Small intestine (tissue), 7 donors: ENCODE measurements around the gene SOWAHC. TPM values are rescaled to one million over a fixed set of nuclear protein-coding genes. Genes with fewer than 3 reads are reported as not detected.
A peak's percentile ranks its signal among the peaks of the same experiment; 100 is the strongest.
"Not testable (repeated sequence)": the region's sequence is repeated elsewhere in the genome, so short reads cannot be mapped to it uniquely, and the experiment has no call there.

Source experiments
- DNase-seq, 2 donors: peaks; one replicate each; pipeline versions ENCODE4 v3.0.0 to v3.0.0-alpha.2; 2013
- FAIRE-seq: peaks from 2 replicates; lab custom pipeline; 2012; peaks lifted over from hg19 to GRCh38; lab: Jason Lieb, UNC
- H3K27ac ChIP-seq, 3 donors: one replicate each; pipeline ENCODE4 v1.5.1; 2013; ENCODE audit warnings: low read length in 2 of 3, mild to moderate bottlenecking in 2 of 3, control low read depth in 1 of 3, inconsistent platforms in 1 of 3, low read depth in 1 of 3, moderate library complexity in 1 of 3
- H3K27me3 ChIP-seq, 3 donors: one replicate each; pipeline ENCODE4 v1.6.1; 2013; ENCODE audit warnings: low read length in 3 of 3, inconsistent platforms in 1 of 3; ENCODE audit not compliant: control insufficient read depth in 3 of 3, insufficient read depth in 3 of 3
- H3K36me3 ChIP-seq, 3 donors: one replicate each; pipeline ENCODE4 v1.6.1; 2013; ENCODE audit warnings: low read length in 3 of 3, inconsistent platforms in 1 of 3, low read depth in 1 of 3, mild to moderate bottlenecking in 1 of 3, moderate library complexity in 1 of 3; ENCODE audit not compliant: control insufficient read depth in 3 of 3, insufficient read depth in 2 of 3
- H3K4me1 ChIP-seq, 3 donors: one replicate each; pipeline ENCODE4 v1.6.1; 2013; ENCODE audit warnings: low read length in 2 of 3, inconsistent platforms in 1 of 3, low read depth in 1 of 3, mild to moderate bottlenecking in 1 of 3, moderate library complexity in 1 of 3; ENCODE audit not compliant: control insufficient read depth in 3 of 3, insufficient read depth in 2 of 3
- H3K4me3 ChIP-seq, 3 donors: one replicate each; pipeline ENCODE4 v1.5.1; 2013; ENCODE audit warnings: low read length in 3 of 3, control low read depth in 1 of 3, inconsistent platforms in 1 of 3, low read depth in 1 of 3, mild to moderate bottlenecking in 1 of 3, moderate library complexity in 1 of 3
- H3K9me3 ChIP-seq, 2 donors: one replicate each; pipeline ENCODE4 v1.6.1; 2013; ENCODE audit warnings: low read depth in 1 of 2, low read length in 1 of 2; ENCODE audit not compliant: control insufficient read depth in 2 of 2, insufficient read depth in 1 of 2
- WGBS, 3 donors: extraction: QIAGEN DNeasy Blood & Tissue Kit; methylation state at CpG; one replicate each; pipeline ENCODE4 v1.1.7; 2013; 5-methylcytosine and 5-hydroxymethylcytosine counted together
- polyA plus RNA-seq, 4 donors: library from polyadenylated mRNA; stranded (reverse) in 3 of 4; unstranded in 1 of 4; fragments of 200-250 nt in 3 of 4; fragments of 120-200 nt in 1 of 4; gene quantifications; one replicate each; pipeline versions ENCODE4 v1.2.1 to v1.2.3, GENCODE V29; 2013
- donor health status: healthy with polysubstance abuse.
- donor health status: control.
- donor health status: control.
- donor health status: Bipolar disorder and iron deficiency.
- donor health status: healthy.

SOWAHC gene
- polyA plus RNA-seq, 4 donors: 5.9 to 19.8 (median 7.0) TPM

GRCh38 chr2:109623923-109624322 lies 9.8 kb downstream of the SOWAHC start:
- H3K4me1 ChIP-seq: peaks cover 0 to 11% (median 0%) of the 10 kb centered on the region in 3 donors
- H3K27ac ChIP-seq: no peak overlapping the region
- no peak overlapping the region for H3K4me3 ChIP-seq
- FAIRE-seq: no peak
- 93 to 95% (median 94%) methylated on average over 4 of the region's 4 CpGs for WGBS, 3 donors
- no peak for DNase-seq
- H3K27me3 ChIP-seq: no peaks in the 10 kb centered on the region
- no peaks in the 10 kb centered on the region for H3K9me3 ChIP-seq
- H3K36me3 ChIP-seq: no peaks in the 10 kb centered on the region

GRCh38 chr2:109624339-109624738 lies 10.2 kb downstream of the SOWAHC start:
- Histone ChIP-seq H3K4me1 (peaks cover 0 to 11% (median 0%) of the 10 kb centered on the region in 3 donors), H3K27ac (no peak overlapping the region), H3K4me3 (no peak overlapping the region), H3K27me3 (no peaks in the 10 kb centered on the region), H3K9me3 (no peaks in the 10 kb centered on the region), H3K36me3 (no peaks in the 10 kb centered on the region)
- WGBS, 3 donors: 79 to 90% (median 81%) methylated on average over 4 of the region's 4 CpGs
- DNase-seq (no peak), FAIRE-seq (no peak)

- not testable (repeated sequence) for H3K9me3 ChIP-seq, H3K27me3 ChIP-seq, DNase-seq, FAIRE-seq, H3K4me3 ChIP-seq, H3K27ac ChIP-seq, H3K36me3 ChIP-seq
- peaks cover 0 to 23% (median 0%) of the 10 kb centered on the region in 3 donors for H3K4me1 ChIP-seq
- WGBS, 3 donors: 80 to 91% (median 84%) methylated on average over 7 of the region's 7 CpGs
Measured at GRCh38 chr2:109628321-109628720, 14.2 kb downstream of the SOWAHC start.

- no peak for DNase-seq
- Histone ChIP-seq H3K4me3 (no peak overlapping the region), H3K36me3 (no peaks in the 10 kb centered on the region), H3K27me3 (no peaks in the 10 kb centered on the region), H3K27ac (no peak overlapping the region), H3K9me3 (no peaks in the 10 kb centered on the region), H3K4me1 (peaks cover 0 to 16% (median 0%) of the 10 kb centered on the region in 3 donors)
- no peak for FAIRE-seq
- WGBS, 3 donors: 81 to 95% (median 82%) methylated on average over 3 of the region's 3 CpGs
Measured at GRCh38 chr2:109629867-109630266, 15.7 kb downstream of the SOWAHC start.

GRCh38 chr2:109630441-109631430 lies 16.6 kb downstream of the SOWAHC start:
- DNase-seq (peak; percentile 48 to 74), FAIRE-seq (no peak)
- Histone ChIP-seq H3K27me3 (no peaks in the 10 kb centered on the region), H3K36me3 (no peaks in the 10 kb centered on the region), H3K4me1 (peaks cover 0 to 16% (median 0%) of the 10 kb centered on the region in 3 donors), H3K9me3 (no peaks in the 10 kb centered on the region), H3K27ac (no peak overlapping the region), H3K4me3 (no peak overlapping the region)
- WGBS, 3 donors: 70 to 81% (median 79%) methylated on average over 19 of the region's 19 CpGs

- Histone ChIP-seq H3K4me1 (peaks cover 0 to 16% (median 0%) of the 10 kb centered on the region in 3 donors), H3K4me3 (no peak overlapping the region), H3K27me3 (no peaks in the 10 kb centered on the region), H3K9me3 (no peaks in the 10 kb centered on the region), H3K27ac (no peak overlapping the region), H3K36me3 (no peaks in the 10 kb centered on the region)
- no peak for DNase-seq
- FAIRE-seq: no peak
- 70 to 85% (median 74%) methylated on average over 3 of the region's 3 CpGs for WGBS, 3 donors
Measured at GRCh38 chr2:109631741-109632140, 17.6 kb downstream of the SOWAHC start.

- Histone ChIP-seq H3K27ac (no peak overlapping the region), H3K9me3 (no peaks in the 10 kb centered on the region), H3K4me3 (no peak overlapping the region), H3K36me3 (no peaks in the 10 kb centered on the region), H3K27me3 (no peaks in the 10 kb centered on the region), H3K4me1 (peaks cover 0 to 16% (median 0%) of the 10 kb centered on the region in 3 donors)
- FAIRE-seq (no peak), DNase-seq (no peak)
- 53 to 73% (median 65%) methylated on average over 14 of the region's 14 CpGs for WGBS, 3 donors
Measured at GRCh38 chr2:109632158-109632789, 18.1 kb downstream of the SOWAHC start.

GRCh38 chr2:109633284-109633961 lies 19.3 kb downstream of the SOWAHC start:
- Histone ChIP-seq H3K9me3 (no peaks in the 10 kb centered on the region), H3K4me1 (peaks cover 0 to 16% (median 0%) of the 10 kb centered on the region in 3 donors), H3K27me3 (no peaks in the 10 kb centered on the region), H3K36me3 (no peaks in the 10 kb centered on the region), H3K4me3 (no peak overlapping the region), H3K27ac (no peak overlapping the region)
- DNase-seq: no peak
- FAIRE-seq: no peak
- 88 to 93% (median 89%) methylated on average over 10 of the region's 10 CpGs for WGBS, 3 donors
